GM23248 (cell line): ENCODE data around the gene CD3D.

Source experiments
- EZH2 ChIP-seq: fragments of 200-600 bp; sonication (generic); IDR thresholded peaks from 2 replicates; pipeline ENCODE4 v1.6.1; 2018; ENCODE audit warnings: antibody characterized with exemption, mild to moderate bottlenecking; ENCODE audit not compliant: insufficient read depth, poor library complexity, severe bottlenecking
- EZH2phosphoT487 ChIP-seq: fragments of 200-600 bp; sonication (generic); IDR thresholded peaks from 2 replicates; pipeline ENCODE4 v1.6.1; 2018; ENCODE audit warnings: antibody characterized with exemption, moderate library complexity, mild to moderate bottlenecking, low read depth; ENCODE audit not compliant: insufficient read depth

- no peak for TF ChIP-seq EZH2
- TF ChIP-seq EZH2phosphoT487 = no peak
Measured at GRCh38 chr11:118343248-118343647, 743 bp upstream of the CD3D start.
